HCT116 (cell line): ENCODE results near the gene LRFN4. TPM values are rescaled to one million over a fixed set of nuclear protein-coding genes. Genes with fewer than 3 reads are reported as not detected.

Experiments used
- ATAC-seq: fragments of 200-7000 bp; cut with Tn5 transposase; 2 replicates; pipeline ENCODE4 v1.9.1; 2020; ENCODE audit warnings: mild to moderate bottlenecking, moderate library complexity
- BruUV-seq: library from RNA; stranded (reverse); fragments of 400-500 nt; replicated peaks from 2 replicates; lab custom pipeline; 2021; lab: Mats Ljungman, UMichigan
- CTCF ChIA-PET: fragments of 300-600 bp; sonication (Branson Sonifier 250); formaldehyde crosslinking; loops from one replicate; lab custom pipeline; 2021; ENCODE audit warnings: antibody characterized with exemption; lab: Charles Lee
- POLR2A ChIA-PET: fragments of 300-600, 350-600 bp; sonication (Branson Sonifier 250); formaldehyde crosslinking; loops from one replicate; lab custom pipeline; 2021; ENCODE audit warnings: antibody characterized with exemption; lab: Charles Lee
- RAD21 ChIA-PET, 2 experiments: fragments of 300-600 bp; sonication (Branson Sonifier 250); formaldehyde crosslinking; loops; one replicate each; lab custom pipeline; 2023; ENCODE audit warnings: low total read pairs in 2 of 2; ENCODE audit not compliant: uncharacterized antibody in 2 of 2, unreplicated experiment in 2 of 2, low non-redundant PET in 1 of 2; lab: Charles Lee
- DNase-seq: peaks from one replicate; pipeline ENCODE4 v3.0.0-alpha.2; 2010; ENCODE audit warnings: low read depth, low spot score
- H2AFZ ChIP-seq: fragments of 200-600 bp; shearing (Covaris generic), sonication (generic); 2 replicates; pipeline ENCODE4 v1.6.1; 2017; ENCODE audit warnings: low read depth, mixed run types, mixed read lengths, antibody characterized with exemption, low read length; ENCODE audit not compliant: poor library complexity, severe bottlenecking
- H3K27ac ChIP-seq: 2 replicates; pipeline ENCODE4 v1.5.1; 2012; ENCODE audit warnings: low read depth, low read length
- H3K27me3 ChIP-seq: fragments of 200-600 bp; sonication (generic); 2 replicates; pipeline ENCODE4 v1.6.1; 2016; ENCODE audit warnings: mixed run types, low read length, mixed read lengths; ENCODE audit not compliant: insufficient read depth
- H3K36me3 ChIP-seq, 2 experiments: fragments of 200-500 bp in 1 of 2; fragments of 200-600 bp in 1 of 2; sonication (Bioruptor generic) in 1 of 2; sonication (generic) in 1 of 2; 2 replicates each; pipeline versions ENCODE4 v1.5.1 to v1.6.1; 2014 to 2016; ENCODE audit warnings: low read length in 2 of 2, inconsistent platforms in 1 of 2, mixed read lengths in 1 of 2, mixed run types in 1 of 2; ENCODE audit not compliant: insufficient read depth in 2 of 2, control insufficient read depth in 1 of 2
- H3K4me1 ChIP-seq, 2 experiments: fragments of 200-600 bp in 1 of 2; sonication (generic) in 1 of 2; 2 replicates each; pipeline versions ENCODE4 v1.5.1 to v1.6.1; 2012 to 2017; ENCODE audit warnings: low read length in 2 of 2, inconsistent platforms in 1 of 2, mild to moderate bottlenecking in 1 of 2, mixed read lengths in 1 of 2, mixed run types in 1 of 2, moderate library complexity in 1 of 2; ENCODE audit not compliant: insufficient read depth in 2 of 2, control insufficient read depth in 1 of 2
- H3K4me2 ChIP-seq: fragments of 200-600 bp; sonication (generic); 2 replicates; pipeline ENCODE4 v1.6.1; 2017; ENCODE audit warnings: mixed run types, low read length, mixed read lengths
- H3K4me3 ChIP-seq, 2 experiments: fragments of 200-600 bp in 1 of 2; sonication (generic) in 1 of 2; replicated peaks in 1 of 2; 2 replicates each; pipeline ENCODE4 v1.5.1; 2011 to 2016; ENCODE audit warnings: low read length in 2 of 2, control low read depth in 1 of 2, low read depth in 1 of 2, mild to moderate bottlenecking in 1 of 2, mixed read lengths in 1 of 2, mixed run types in 1 of 2
- H3K79me2 ChIP-seq: fragments of 200-600 bp; sonication (generic); 2 replicates; pipeline ENCODE4 v1.6.1; 2017; ENCODE audit warnings: mild to moderate bottlenecking, mixed run types, low read length, moderate library complexity, mixed read lengths; ENCODE audit not compliant: insufficient read depth
- H3K9ac ChIP-seq: fragments of 200-600 bp; sonication (generic); 2 replicates; pipeline ENCODE4 v1.6.1; 2016; ENCODE audit warnings: low read length, mixed read lengths
- H3K9me2 ChIP-seq: fragments of 200-600 bp; sonication (generic), shearing (Covaris generic); 2 replicates; pipeline ENCODE4 v1.6.1; 2017; ENCODE audit warnings: mixed run types, mild to moderate bottlenecking, moderate library complexity; ENCODE audit not compliant: insufficient read depth
- H3K9me3 ChIP-seq, 2 experiments: fragments of 200-500 bp in 1 of 2; fragments of 200-600 bp in 1 of 2; sonication (Bioruptor generic) in 1 of 2; sonication (generic) in 1 of 2; 2 replicates each; pipeline ENCODE4 v1.6.1; 2014 to 2017; ENCODE audit warnings: low read length in 2 of 2, mixed read lengths in 2 of 2, inconsistent platforms in 1 of 2, low read depth in 1 of 2, mild to moderate bottlenecking in 1 of 2, mixed run types in 1 of 2, moderate library complexity in 1 of 2; ENCODE audit not compliant: control insufficient read depth in 1 of 2, insufficient read depth in 1 of 2
- H4K20me1 ChIP-seq: fragments of 200-600 bp; sonication (generic), shearing (Covaris generic); 2 replicates; pipeline ENCODE4 v1.6.1; 2017; ENCODE audit warnings: mixed run types, mild to moderate bottlenecking, moderate library complexity; ENCODE audit not compliant: insufficient read depth
- ATF3 ChIP-seq: IDR thresholded peaks from 2 replicates; pipeline ENCODE4 v1.6.1; 2012
- EGR1 ChIP-seq: IDR thresholded peaks from 2 replicates; pipeline ENCODE4 v1.6.1; 2012; ENCODE audit warnings: low read depth
- EZH2phosphoT487 ChIP-seq: fragments of 200-600 bp; IDR thresholded peaks from 2 replicates; pipeline ENCODE4 v1.6.1; 2018; ENCODE audit warnings: antibody characterized with exemption, borderline replicate concordance
- JUND ChIP-seq: IDR thresholded peaks from 2 replicates; pipeline ENCODE4 v1.6.1; 2012
- RAD21 ChIP-seq: IDR thresholded peaks from 2 replicates; pipeline ENCODE4 v1.6.1; 2012; ENCODE audit warnings: low read depth, mild to moderate bottlenecking
- ZBTB33 ChIP-seq: IDR thresholded peaks from 2 replicates; pipeline ENCODE4 v1.6.1; 2011; ENCODE audit warnings: mild to moderate bottlenecking, low read length, moderate library complexity; ENCODE audit not compliant: insufficient replicate concordance; ENCODE audit errors: extremely low read depth
- intact Hi-C: fragments of 100-400 bp; cut with micrococcal nuclease; formaldehyde crosslinking; loops from 2 replicates; pipeline ENCODE4 v1.10.0; 2022
- total RNA-seq: library from RNA; stranded (reverse); gene quantifications from one replicate; pipeline ENCODE4 v1.2.1, GENCODE V29; 2021; ENCODE audit not compliant: unreplicated experiment

LRFN4 gene
- total RNA-seq, 1 experiment from 2014 or later: 55.4 TPM

- H3K9me3 ChIP-seq: no peaks in the 10 kb centered on the region
- ChIA-PET POLR2A (no interaction called here), RAD21 (no interaction called here), CTCF (interaction anchor here (1.3 kb wide), 1 partner anchor 31 kb away, joined by 4 read pairs; no protein-coding TSS in a partner anchor)
- no peak overlapping the region for H3K9ac ChIP-seq
- peaks cover 7% of the 10 kb centered on the region; the same call in 1 of the 2 replicates for H3K79me2 ChIP-seq
- intact Hi-C loops: no loop called here
- BruUV-seq: no TSS peak
- H3K36me3 ChIP-seq: peaks cover 0 to 11% of the 10 kb centered on the region in 2 experiments; a peak in 3 of 4 replicates
- H3K27ac ChIP-seq: no peak overlapping the region
- H3K4me2 ChIP-seq: no peak overlapping the region
- no peaks in the 10 kb centered on the region for H3K27me3 ChIP-seq
- no peak overlapping the region for H3K4me3 ChIP-seq
- H3K4me1 ChIP-seq: peaks cover 8 to 20% of the 10 kb centered on the region in 2 experiments; a peak in 3 of 4 replicates
- H2AFZ ChIP-seq: no peak overlapping the region
- no peaks in the 10 kb centered on the region for H4K20me1 ChIP-seq
- no peak for DNase-seq
- TF ChIP-seq ZBTB33 (no peak), EZH2phosphoT487 (no peak), RAD21 (no peak), EGR1 (no peak), ATF3 (no peak), JUND (no peak)
- H3K9me2 ChIP-seq: no peaks in the 10 kb centered on the region
- no peak for ATAC-seq
These were observed 5.6 kb upstream of the LRFN4 start for GRCh38 chr11:66851239-66851596.
